ENCODE measurements around the gene C17orf67.

The C17orf67 gene

DNA sequence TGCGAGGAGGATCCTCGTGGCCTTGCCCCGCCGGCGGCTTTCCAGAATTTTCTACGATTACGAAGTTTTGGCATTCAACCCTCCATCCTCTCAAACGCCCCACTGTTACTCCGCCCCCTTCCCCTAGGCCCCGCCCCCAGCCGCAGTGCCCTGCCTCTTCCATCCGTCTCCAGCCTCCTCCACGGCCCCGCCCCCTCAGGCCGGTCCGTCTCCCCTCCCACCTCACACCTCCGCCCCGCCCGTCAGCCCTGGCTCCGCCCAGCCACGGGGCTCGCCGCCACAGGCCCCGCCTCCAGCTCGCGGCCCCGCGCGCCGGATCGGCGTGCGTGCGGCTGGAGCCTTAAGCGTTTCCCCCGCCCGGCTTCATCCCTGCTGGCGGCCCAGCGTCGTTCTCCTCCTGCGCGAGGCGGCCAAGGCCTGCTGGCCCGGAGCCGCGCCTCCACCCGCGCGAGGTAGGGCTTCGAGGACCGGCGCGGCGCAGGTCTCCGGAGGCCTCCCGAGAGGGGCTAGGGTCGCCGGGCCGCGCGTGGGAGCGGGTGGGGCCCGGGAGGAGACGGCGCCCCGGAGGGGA is at the start of gene C17orf67, which contains the start of gene DGKE:
Gene C17orf67 (minus strand): TSS at position 112 of the 571 bp plus-strand sequence. CDS start 18,110 bp downstream, outside the sequence.
Gene DGKE (plus strand): TSS at position 343 of the 571 bp plus-strand sequence. CDS start 645 bp downstream, outside the sequence.
- DNase-seq (ENCODE audit: low read depth) = peak; percentile 83
- peak within 1 kb of the TSS; percentile 70 for H3K4me3 ChIP-seq (ENCODE audit: low read depth, low read length)

GRCh38 chr17:56881685-56882295 is 48.1 kb upstream of the C17orf67 start:
- H3K4me3 ChIP-seq (ENCODE audit: low read depth, low read length) = no peak overlapping the region
- DNase-seq (ENCODE audit: low read depth) = no peak

DNA sequence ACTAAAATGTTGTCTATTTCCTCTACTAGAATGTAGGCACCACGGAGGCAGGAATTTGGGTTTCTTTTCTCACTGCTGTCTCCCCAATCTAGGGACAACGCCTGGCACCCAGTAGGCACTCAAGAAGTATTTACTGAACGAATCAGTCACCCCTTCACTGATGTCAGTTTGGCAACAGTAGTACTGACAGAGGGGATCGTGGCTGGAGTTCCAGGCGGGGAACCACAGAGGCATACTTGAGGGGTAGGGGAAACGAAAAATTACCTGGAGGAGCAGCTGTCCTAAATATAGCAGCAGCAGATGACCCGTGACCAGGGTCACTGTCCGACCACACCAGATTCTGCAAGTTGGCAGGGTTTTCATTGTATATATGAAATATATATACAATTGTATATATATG is 46.9 kb upstream of the C17orf67 start:
- no peak overlapping the region for H3K4me3 ChIP-seq (ENCODE audit: low read depth, low read length)
- no peak for DNase-seq (ENCODE audit: low read depth)

DNA sequence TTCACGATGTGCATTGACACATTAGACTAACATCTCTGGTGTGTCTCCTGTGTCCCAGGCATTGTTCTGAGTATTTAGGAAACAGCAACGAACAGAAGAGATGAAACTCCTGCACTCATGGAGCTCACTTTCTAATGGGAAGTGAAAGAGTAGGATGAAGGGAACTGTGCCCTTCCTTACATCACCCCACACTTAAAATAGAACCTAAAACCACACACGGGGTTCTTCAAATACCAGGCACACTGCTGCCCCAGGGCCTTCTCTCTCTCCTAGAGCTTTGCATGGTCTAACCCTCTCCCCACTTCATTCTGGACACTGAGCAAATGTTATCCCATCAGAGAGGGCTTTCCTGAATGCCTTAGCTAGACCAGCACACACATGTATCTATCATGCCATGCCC is 46.4 kb upstream of the C17orf67 start:
- H3K4me3 ChIP-seq (ENCODE audit: low read depth, low read length) = no peak overlapping the region
- DNase-seq (ENCODE audit: low read depth) = no peak

GRCh38 chr17:56879280-56879679 is 45.6 kb upstream of the C17orf67 start:
- H3K4me3 ChIP-seq (ENCODE audit: low read depth, low read length) = no peak overlapping the region
- DNase-seq (ENCODE audit: low read depth) = no peak

GRCh38 chr17:56876766-56877179 is 43.1 kb upstream of the C17orf67 start:
- H3K4me3 ChIP-seq (ENCODE audit: low read depth, low read length) = no peak overlapping the region

DNA sequence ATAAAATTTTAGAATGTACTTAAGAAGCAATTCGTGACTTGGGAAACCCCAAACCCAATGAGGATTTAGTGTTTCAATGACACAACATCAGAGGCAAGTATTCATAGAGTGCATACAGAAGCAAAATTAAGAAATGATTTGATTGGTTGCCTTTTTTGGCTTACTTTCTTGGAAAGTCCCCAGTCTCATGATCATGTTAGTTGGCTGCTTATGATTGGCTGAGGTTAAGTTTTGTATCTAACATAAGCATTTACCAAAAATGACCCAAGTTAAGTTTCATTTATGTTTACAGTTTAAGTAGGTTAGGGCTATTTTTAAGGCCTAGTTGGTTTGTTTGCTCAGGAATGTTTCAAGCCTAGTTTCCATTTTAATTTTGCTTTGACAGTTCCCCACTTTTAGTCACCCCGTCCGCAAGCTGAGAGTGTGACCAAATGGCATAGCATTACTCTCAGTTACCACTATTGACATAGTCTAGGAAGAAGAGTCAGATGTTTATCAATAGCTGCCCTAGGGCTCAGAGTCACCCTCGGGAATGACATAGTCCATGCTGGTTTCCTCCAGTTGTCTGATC is 36.4 kb upstream of the C17orf67 start:
- DNase-seq (ENCODE audit: low read depth) = no peak
- H3K4me3 ChIP-seq (ENCODE audit: low read depth, low read length) = no peak overlapping the region

More at GRCh38 chr17:56876766-56877179, 43.1 kb upstream of the C17orf67 start:
- no peak for DNase-seq (ENCODE audit: low read depth)

DNA sequence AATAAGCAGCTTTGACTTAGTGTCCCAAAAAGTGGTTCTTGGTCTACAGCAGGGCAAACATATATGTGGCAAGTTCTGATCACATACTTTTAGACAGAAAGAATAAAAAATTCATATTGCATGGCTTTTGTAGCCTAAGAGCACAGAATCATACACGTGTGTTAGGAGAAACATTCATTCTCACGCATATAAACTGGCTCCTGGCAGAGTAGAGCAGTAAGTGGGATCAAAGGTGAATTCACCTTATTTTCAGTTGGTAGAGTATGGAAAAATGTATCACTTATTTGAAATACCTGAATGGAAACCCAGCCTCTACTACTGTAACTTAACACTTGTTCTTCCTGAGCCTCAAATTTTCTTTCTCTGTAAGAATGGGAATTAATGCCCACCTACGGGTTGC is 35.0 kb upstream of the C17orf67 start:
- H3K4me3 ChIP-seq (ENCODE audit: low read depth, low read length) = no peak overlapping the region
- no peak for DNase-seq (ENCODE audit: low read depth)

DNA sequence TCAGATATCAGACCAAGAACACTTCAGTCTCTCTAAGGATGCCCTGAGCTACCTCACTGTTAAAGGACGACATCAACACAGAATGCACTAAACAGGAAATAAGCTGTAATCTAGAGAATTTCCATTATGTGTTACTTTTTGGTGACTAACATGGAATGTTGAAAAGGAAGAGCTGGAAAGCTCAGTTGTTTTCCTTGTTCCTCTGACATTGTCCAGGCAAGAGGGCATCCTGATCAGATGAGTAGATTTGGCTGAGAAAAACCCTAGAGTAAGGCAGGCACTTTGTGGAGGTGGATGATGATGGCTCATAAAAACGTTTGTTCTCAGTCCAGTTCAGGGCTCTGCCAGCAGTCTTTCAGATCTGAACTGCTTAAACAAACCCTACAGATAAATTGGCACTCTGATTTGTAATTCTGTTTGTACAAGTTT is 34.2 kb upstream of the C17orf67 start:
- DNase-seq (ENCODE audit: low read depth) = peak; percentile 13
- H3K4me3 ChIP-seq (ENCODE audit: low read depth, low read length) = no peak overlapping the region

- DNase-seq (ENCODE audit: low read depth) = no peak
- H3K4me3 ChIP-seq (ENCODE audit: low read depth, low read length) = no peak overlapping the region
Measured at GRCh38 chr17:56866496-56866895, 32.8 kb upstream of the C17orf67 start.

DNA sequence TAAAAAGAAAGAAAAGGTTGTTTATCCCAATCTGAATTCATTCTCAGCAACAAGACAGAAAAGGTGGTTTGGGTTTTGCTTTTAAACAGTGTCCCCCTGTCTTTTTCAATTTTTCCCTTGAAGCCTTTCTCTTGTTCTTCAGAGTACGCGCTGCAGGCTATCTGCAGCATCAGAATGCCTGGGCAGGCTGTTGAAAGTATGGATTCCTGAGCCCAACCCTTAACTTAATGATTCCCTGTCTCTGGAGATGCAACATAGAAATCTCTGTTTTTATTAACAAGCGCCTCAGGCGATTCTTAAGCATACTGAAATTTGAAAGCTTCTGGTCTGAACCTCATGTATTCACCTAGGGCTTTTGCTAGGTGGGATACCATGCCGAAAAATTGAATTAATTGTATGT is 32.4 kb upstream of the C17orf67 start:
- no peak for DNase-seq (ENCODE audit: low read depth)
- no peak overlapping the region for H3K4me3 ChIP-seq (ENCODE audit: low read depth, low read length)

DNA sequence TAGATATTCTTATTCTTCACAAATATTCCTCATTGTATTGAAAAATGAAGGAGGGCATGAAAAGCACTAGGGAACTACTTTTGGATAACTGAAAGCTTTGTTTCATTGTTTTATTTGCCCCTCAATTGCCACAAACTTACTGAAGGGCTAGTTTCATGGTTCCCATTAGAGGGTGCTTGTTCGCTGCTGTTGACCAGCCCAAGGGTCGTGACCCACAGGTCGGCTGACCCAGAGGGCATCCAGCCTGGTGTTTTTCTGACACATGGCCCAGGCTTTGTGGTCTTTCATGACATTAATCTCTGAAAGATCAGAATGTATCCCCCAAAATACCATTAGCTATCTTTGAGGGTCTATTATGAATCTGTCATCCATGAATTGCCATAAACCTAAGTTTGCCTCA is 30.3 kb upstream of the C17orf67 start:
- DNase-seq (ENCODE audit: low read depth) = no peak
- H3K4me3 ChIP-seq (ENCODE audit: low read depth, low read length) = no peak overlapping the region

DNA sequence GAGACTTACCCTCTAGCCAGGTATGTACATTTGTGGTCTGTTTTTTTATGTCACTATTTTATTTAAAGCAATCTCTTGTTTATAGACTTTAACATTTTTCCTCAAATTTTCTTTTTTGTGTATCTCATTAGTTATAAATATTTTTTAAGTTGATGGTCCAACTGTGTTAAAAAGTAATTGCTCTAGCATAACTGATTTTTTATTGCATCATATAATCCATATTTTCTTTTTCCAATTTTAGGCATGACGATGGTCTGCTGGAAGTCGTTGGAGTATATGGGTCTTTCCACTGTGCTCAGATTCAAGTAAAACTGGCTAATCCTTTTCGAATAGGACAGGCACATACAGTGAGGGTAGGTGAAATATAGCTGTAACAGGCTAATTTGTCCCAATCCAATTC is 28.2 kb upstream of the C17orf67 start:
- no peak overlapping the region for H3K4me3 ChIP-seq (ENCODE audit: low read depth, low read length)
- no peak for DNase-seq (ENCODE audit: low read depth)

DNA sequence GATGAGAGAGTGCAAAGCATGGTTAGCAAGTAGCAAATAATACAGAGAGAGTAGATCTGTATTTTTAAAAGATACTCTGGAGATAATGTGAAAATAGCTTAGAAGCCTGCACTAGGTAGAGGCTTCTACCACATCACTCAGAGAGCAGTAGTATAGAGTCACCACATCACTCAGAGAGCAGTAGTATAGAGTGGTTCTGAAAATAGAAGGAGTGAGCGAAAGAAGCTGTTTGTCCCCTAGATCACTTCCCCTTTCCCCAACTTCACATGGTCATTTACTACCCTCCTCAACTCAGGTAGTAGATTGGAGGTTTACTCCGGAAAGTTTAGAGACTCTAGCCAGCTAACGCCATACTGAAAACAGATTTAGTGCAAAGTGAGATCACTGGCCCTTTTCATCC is 17.3 kb upstream of the C17orf67 start:
- H3K4me3 ChIP-seq (ENCODE audit: low read depth, low read length) = no peak overlapping the region
- DNase-seq (ENCODE audit: low read depth) = no peak

- no peak overlapping the region for H3K4me3 ChIP-seq (ENCODE audit: low read depth, low read length)
- DNase-seq (ENCODE audit: low read depth) = no peak
Measured at GRCh38 chr17:56850591-56850990, 16.9 kb upstream of the C17orf67 start.

GRCh38 chr17:56849131-56849530 is 15.4 kb upstream of the C17orf67 start:
- no peak for DNase-seq (ENCODE audit: low read depth)
- H3K4me3 ChIP-seq (ENCODE audit: low read depth, low read length) = no peak overlapping the region

- no peak overlapping the region for H3K4me3 ChIP-seq (ENCODE audit: low read depth, low read length)
- no peak for DNase-seq (ENCODE audit: low read depth)
Measured at GRCh38 chr17:56847106-56847505, 13.4 kb upstream of the C17orf67 start.

GRCh38 chr17:56845934-56846333 is 12.2 kb upstream of the C17orf67 start:
- DNase-seq (ENCODE audit: low read depth) = no peak

DNA sequence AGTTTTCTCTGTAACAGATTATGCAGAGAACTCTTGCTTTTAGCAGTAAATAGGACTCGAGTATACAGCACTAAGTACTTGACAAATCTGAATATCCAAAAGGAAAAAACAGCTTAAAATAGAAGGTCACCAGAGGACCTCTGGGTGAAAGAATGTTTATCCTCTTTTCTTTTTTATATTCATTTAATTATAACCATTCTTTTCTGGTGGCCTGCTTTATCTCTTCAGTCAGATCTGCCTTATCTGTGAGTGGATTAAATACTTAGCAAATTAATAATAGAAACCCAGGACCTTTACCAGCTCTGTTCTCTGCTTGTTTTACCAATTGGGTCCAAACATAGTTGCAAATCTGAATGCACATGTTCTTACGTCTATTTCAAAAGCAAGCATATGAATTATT is 8.9 kb upstream of the C17orf67 start:
- no peak overlapping the region for H3K4me3 ChIP-seq (ENCODE audit: low read depth, low read length)
- no peak for DNase-seq (ENCODE audit: low read depth)

More at GRCh38 chr17:56845934-56846333, 12.2 kb upstream of the C17orf67 start:
- H3K4me3 ChIP-seq (ENCODE audit: low read depth, low read length) = no peak overlapping the region

GRCh38 chr17:56838687-56839086 is 5.0 kb upstream of the C17orf67 start:
- no peak for DNase-seq (ENCODE audit: low read depth)
- no peak overlapping the region for H3K4me3 ChIP-seq (ENCODE audit: low read depth, low read length)

GRCh38 chr17:56835264-56835585 is 1.5 kb upstream of the C17orf67 start:
- no peak for DNase-seq (ENCODE audit: low read depth)
- peak overlapping the region; percentile 70 for H3K4me3 ChIP-seq (ENCODE audit: low read depth, low read length)
